DMS79 (cell line): ENCODE results near the gene AIRE.
"Not testable (repeated sequence)": the region's sequence is repeated elsewhere in the genome, so short reads cannot be mapped to it uniquely, and the experiment has no call there.

Source experiments
- DNase-seq: peaks from one replicate; lab custom pipeline; 2025; lab: John Stamatoyannopoulos, UW

Gene AIRE

GRCh38 chr21:44285138-44285992 is at the start of gene AIRE:
Gene AIRE, plus strand, starts transcription at chr21:44285876. Its CDS starts 131 bp downstream, at chr21:44286007.
- DNase-seq = no peak

- not testable (repeated sequence) for DNase-seq
Observed at GRCh38 chr21:44240353-44240752, 45.3 kb upstream of the AIRE start.

- DNase-seq = not testable (repeated sequence)
Observed at GRCh38 chr21:44240842-44241241, 44.8 kb upstream of the AIRE start, which contains the start of gene ICOSLG. Gene ICOSLG, minus strand, starts transcription at chr21:44240943. Its CDS starts 126 bp downstream, at chr21:44240817.

- not testable (repeated sequence) for DNase-seq
Observed at GRCh38 chr21:44241281-44241680, 44.4 kb upstream of the AIRE start.

GRCh38 chr21:44243980-44244379 is 41.7 kb upstream of the AIRE start:
- not testable (repeated sequence) for DNase-seq

- not testable (repeated sequence) for DNase-seq
Observed at GRCh38 chr21:44247904-44248303, 37.8 kb upstream of the AIRE start.

GRCh38 chr21:44249204-44250037 is 36.3 kb upstream of the AIRE start:
- not testable (repeated sequence) for DNase-seq

- no peak for DNase-seq
Observed at GRCh38 chr21:44253832-44254710, 31.6 kb upstream of the AIRE start.

- DNase-seq = no peak
Observed at GRCh38 chr21:44255511-44255981, 30.1 kb upstream of the AIRE start.

GRCh38 chr21:44258056-44258725 is 27.5 kb upstream of the AIRE start:
- DNase-seq = no peak

GRCh38 chr21:44259082-44259705 is 26.5 kb upstream of the AIRE start:
- DNase-seq = no peak

GRCh38 chr21:44260066-44260465 is 25.6 kb upstream of the AIRE start:
- DNase-seq = no peak

GRCh38 chr21:44260791-44261631 is 24.7 kb upstream of the AIRE start:
- no peak for DNase-seq

- no peak for DNase-seq
Observed at GRCh38 chr21:44261675-44262295, 23.9 kb upstream of the AIRE start, which contains the start of gene DNMT3L. Gene DNMT3L, minus strand, starts transcription at chr21:44261897. Its CDS starts 638 bp downstream, at chr21:44261259.

GRCh38 chr21:44262338-44263056 is 23.2 kb upstream of the AIRE start:
- DNase-seq = no peak

- DNase-seq = no peak
Observed at GRCh38 chr21:44263221-44263760, 22.4 kb upstream of the AIRE start.

GRCh38 chr21:44263768-44264167 is 21.9 kb upstream of the AIRE start:
- DNase-seq = no peak

- no peak for DNase-seq
Observed at GRCh38 chr21:44265734-44266270, 19.9 kb upstream of the AIRE start.
